ENCODE measurements around the gene TUBA4A.
A peak's percentile ranks its signal among the peaks of the same experiment; 100 is the strongest.

The TUBA4A gene

GRCh38 chr2:219272356-219272755 is 18.6 kb upstream of the TUBA4A start:
- ChIA-PET CTCF (no interaction called here), POLR2A (ENCODE audit: low non-redundant PET) (interaction anchor here (3.1 kb wide), 1 partner anchor 19 kb away, joined by 35 read pairs; the partner anchor contains the start of genes TUBA4A and TUBA4B)
- no peak for TF ChIP-seq CTCF (conservative IDR thresholded peaks at IDR 0.05; ENCODE audit: low read depth)
- no peak for DNase-seq (ENCODE audit: low spot score)
- peak overlapping the region; percentile 100 for H3K27ac ChIP-seq

GRCh38 chr2:219271021-219271420 is 17.3 kb upstream of the TUBA4A start:
- ChIA-PET POLR2A (ENCODE audit: low non-redundant PET) (no interaction called here), CTCF (no interaction called here)
- DNase-seq (ENCODE audit: low spot score), result no peak
- TF ChIP-seq CTCF (conservative IDR thresholded peaks at IDR 0.05; ENCODE audit: low read depth), result no peak
- H3K27ac ChIP-seq, result peak overlapping the region; percentile 83

GRCh38 chr2:219270055-219270372 is 16.3 kb upstream of the TUBA4A start:
- POLR2A ChIA-PET (ENCODE audit: low non-redundant PET), result interaction anchor here (0.6 kb wide), 1 partner anchor 12 kb away, joined by 4 read pairs; no protein-coding TSS in a partner anchor
- peak overlapping the region; percentile 83 for H3K27ac ChIP-seq
- CTCF ChIA-PET, result interaction anchor here (0.6 to 1.0 kb wide), 2 partner anchors 25 to 54 kb away, joined by 3 to 4 read pairs; no protein-coding TSS in a partner anchor
- no peak for DNase-seq (ENCODE audit: low spot score)
- TF ChIP-seq CTCF (conservative IDR thresholded peaks at IDR 0.05; ENCODE audit: low read depth), result no peak

- DNase-seq (ENCODE audit: low spot score), result no peak
- H3K27ac ChIP-seq, result peak overlapping the region; percentile 83
- no peak for TF ChIP-seq CTCF (conservative IDR thresholded peaks at IDR 0.05; ENCODE audit: low read depth)
- CTCF ChIA-PET, result interaction anchor here (0.6 to 1.0 kb wide), 2 partner anchors 26 to 55 kb away, joined by 3 to 4 read pairs; no protein-coding TSS in a partner anchor
- POLR2A ChIA-PET (ENCODE audit: low non-redundant PET), result interaction anchor here (0.6 kb wide), 1 partner anchor 12 kb away, joined by 4 read pairs; no protein-coding TSS in a partner anchor
Observed at GRCh38 chr2:219269362-219270054, 15.8 kb upstream of the TUBA4A start.

- TF ChIP-seq CTCF (conservative IDR thresholded peaks at IDR 0.05; ENCODE audit: low read depth), result no peak
Observed at GRCh38 chr2:219268294-219268693, 14.6 kb upstream of the TUBA4A start.

GRCh38 chr2:219266886-219267285 is 13.2 kb upstream of the TUBA4A start:
- no peak for DNase-seq (ENCODE audit: low spot score)
- TF ChIP-seq CTCF (conservative IDR thresholded peaks at IDR 0.05; ENCODE audit: low read depth), result no peak
- CTCF ChIA-PET, result no interaction called here
- POLR2A ChIA-PET (ENCODE audit: low non-redundant PET), result no interaction called here
- H3K27ac ChIP-seq, result no peak overlapping the region

More at GRCh38 chr2:219268294-219268693, 14.6 kb upstream of the TUBA4A start:
- ChIA-PET CTCF (interaction anchor here (0.7 kb wide), 1 partner anchor 1120 kb away, joined by 4 read pairs; no protein-coding TSS in a partner anchor), POLR2A (ENCODE audit: low non-redundant PET) (no interaction called here)
- peak overlapping the region; percentile 37; the same call in 1 of the 2 replicates for H3K27ac ChIP-seq
- DNase-seq (ENCODE audit: low spot score), result no peak
